Lower leg skin (tissue), 3 donors: ENCODE measurements around the gene TRMT2A.

ENCODE experiments used
- POLR2A ChIP-seq, 2 donors: fragments of 450-650 bp; IDR thresholded peaks; one replicate each; pipeline ENCODE4 v1.6.1; 2016 to 2017; ENCODE audit warnings: antibody characterized with exemption in 2 of 2, mild to moderate bottlenecking in 1 of 2, moderate library complexity in 1 of 2
- TF ChIP-seq, protein P1 (sequence below), 3 donors: fragments of 450-650 bp; IDR thresholded peaks; one replicate each; pipeline ENCODE4 v1.5.1; 2016; ENCODE audit warnings: antibody characterized with exemption in 3 of 3, mild to moderate bottlenecking in 3 of 3, moderate library complexity in 2 of 3

DNA sequence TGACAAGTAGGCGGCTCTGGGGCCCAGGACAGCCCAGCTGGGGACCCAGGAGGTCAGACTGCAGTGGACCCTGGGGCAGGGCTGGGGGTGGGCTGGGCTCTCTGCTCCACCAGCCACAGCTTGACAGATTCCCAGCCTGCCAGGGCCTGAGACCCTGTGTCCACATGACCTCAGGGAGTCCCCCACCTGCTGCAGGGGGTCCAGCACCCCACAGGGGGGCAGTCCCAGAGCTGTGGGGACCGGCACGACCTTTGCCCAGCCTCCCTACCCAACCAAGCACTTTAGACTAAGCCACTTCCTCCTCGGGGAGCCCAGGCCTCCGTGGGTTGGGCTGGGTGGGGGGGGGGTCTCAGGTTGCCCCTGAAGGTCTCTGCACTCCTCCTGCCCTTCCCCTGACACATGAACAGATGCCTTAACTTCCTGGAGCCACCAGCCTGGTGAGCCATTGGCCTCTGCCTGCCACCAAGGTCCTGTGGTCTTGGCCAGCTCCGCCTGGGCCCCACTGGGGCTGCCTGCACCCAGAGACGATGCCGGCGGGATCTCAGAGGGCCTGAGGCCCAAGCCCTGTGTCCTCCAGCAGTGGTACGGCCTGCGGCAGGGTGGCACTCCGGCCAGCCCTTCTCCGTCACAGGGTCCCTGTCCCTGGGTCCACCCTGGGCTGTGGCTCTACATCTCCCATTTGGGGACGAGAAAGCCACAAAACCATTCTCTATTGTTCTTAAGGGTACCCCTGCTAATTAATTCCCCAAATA is 30.4 kb upstream of the TRMT2A start:
- TF ChIP-seq POLR2A (IDR thresholded peaks at IDR 0.05), result no peak
- TF ChIP-seq, protein P1, sequence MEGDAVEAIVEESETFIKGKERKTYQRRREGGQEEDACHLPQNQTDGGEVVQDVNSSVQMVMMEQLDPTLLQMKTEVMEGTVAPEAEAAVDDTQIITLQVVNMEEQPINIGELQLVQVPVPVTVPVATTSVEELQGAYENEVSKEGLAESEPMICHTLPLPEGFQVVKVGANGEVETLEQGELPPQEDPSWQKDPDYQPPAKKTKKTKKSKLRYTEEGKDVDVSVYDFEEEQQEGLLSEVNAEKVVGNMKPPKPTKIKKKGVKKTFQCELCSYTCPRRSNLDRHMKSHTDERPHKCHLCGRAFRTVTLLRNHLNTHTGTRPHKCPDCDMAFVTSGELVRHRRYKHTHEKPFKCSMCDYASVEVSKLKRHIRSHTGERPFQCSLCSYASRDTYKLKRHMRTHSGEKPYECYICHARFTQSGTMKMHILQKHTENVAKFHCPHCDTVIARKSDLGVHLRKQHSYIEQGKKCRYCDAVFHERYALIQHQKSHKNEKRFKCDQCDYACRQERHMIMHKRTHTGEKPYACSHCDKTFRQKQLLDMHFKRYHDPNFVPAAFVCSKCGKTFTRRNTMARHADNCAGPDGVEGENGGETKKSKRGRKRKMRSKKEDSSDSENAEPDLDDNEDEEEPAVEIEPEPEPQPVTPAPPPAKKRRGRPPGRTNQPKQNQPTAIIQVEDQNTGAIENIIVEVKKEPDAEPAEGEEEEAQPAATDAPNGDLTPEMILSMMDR (IDR thresholded peaks at IDR 0.05), result no peak
